NT2/D1 (cell line): ENCODE measurements around the gene NIT2.

Source experiments
- SUZ12 ChIP-seq: IDR thresholded peaks from 2 replicates; pipeline ENCODE4 v1.6.1; 2011; ENCODE audit not compliant: insufficient read length, insufficient read depth; ENCODE audit errors: extremely low read depth
- YY1 ChIP-seq: IDR thresholded peaks from 2 replicates; pipeline ENCODE4 v1.6.1; 2011; ENCODE audit not compliant: insufficient read length, insufficient read depth
- ZNF274 ChIP-seq: IDR thresholded peaks from 2 replicates; pipeline ENCODE4 v1.6.1; 2011; ENCODE audit warnings: mild to moderate bottlenecking, low read depth, low read length

GRCh38 chr3:100331660-100332059 is 2.9 kb upstream of the NIT2 start:
- TF ChIP-seq YY1 = no peak
- TF ChIP-seq ZNF274 = no peak
- no peak for TF ChIP-seq SUZ12
